HepG2 (cell line): ENCODE results near the gene PCGF2. TPM values are rescaled to one million over a fixed set of nuclear protein-coding genes. Genes with fewer than 3 reads are reported as not detected.
A peak's percentile ranks its signal among the peaks of the same experiment; 100 is the strongest.

Experiments used
- ARNT2 ChIP-seq: sonication (generic); formaldehyde crosslinking; IDR thresholded peaks from 2 replicates; pipeline ENCODE4 v1.8.0; 2022; ENCODE audit warnings: mild to moderate bottlenecking, low read depth, missing genetic modification reagents, moderate library complexity
- FLYWCH1 ChIP-seq: sonication (generic); formaldehyde crosslinking; IDR thresholded peaks from 2 replicates; pipeline ENCODE4 v1.8.1; 2023; ENCODE audit warnings: mild to moderate bottlenecking, missing genetic modification reagents
- HIVEP1 ChIP-seq: sonication (generic); formaldehyde crosslinking; IDR thresholded peaks from 2 replicates; pipeline ENCODE4 v1.4.0; 2020; ENCODE audit warnings: mild to moderate bottlenecking, missing genetic modification reagents
- NAIF1 ChIP-seq: sonication (generic); formaldehyde crosslinking; IDR thresholded peaks from 2 replicates; pipeline ENCODE4 v1.5.0; 2020; ENCODE audit warnings: mild to moderate bottlenecking, missing genetic modification reagents, borderline replicate concordance
- NFKB2 ChIP-seq: sonication (generic); formaldehyde crosslinking; IDR thresholded peaks from 2 replicates; pipeline ENCODE4 v1.4.0; 2020; ENCODE audit warnings: missing genetic modification reagents, borderline replicate concordance
- PHF20 ChIP-seq: sonication (generic); formaldehyde crosslinking; IDR thresholded peaks from 2 replicates; pipeline ENCODE4 v1.5.0; 2020; ENCODE audit warnings: mild to moderate bottlenecking, missing genetic modification reagents
- POLR2G ChIP-seq: fragments of 200-400 bp; formaldehyde crosslinking; IDR thresholded peaks from 2 replicates; pipeline ENCODE4 v1.6.1; 2018; ENCODE audit warnings: mild to moderate bottlenecking, low read depth, low read length, moderate library complexity
- ZBTB38 ChIP-seq: sonication (generic); formaldehyde crosslinking; IDR thresholded peaks from 2 replicates; pipeline ENCODE4 v1.5.1; 2020; ENCODE audit warnings: mild to moderate bottlenecking, missing genetic modification reagents
- ZFAT ChIP-seq: sonication (generic); formaldehyde crosslinking; conservative IDR thresholded peaks from 2 replicates; pipeline ENCODE4 v1.8.1; 2023; ENCODE audit warnings: missing genetic modification reagents, inconsistent platforms
- ZIK1 ChIP-seq: sonication (generic); formaldehyde crosslinking; IDR thresholded peaks from 2 replicates; pipeline ENCODE4 v1.5.0; 2020; ENCODE audit warnings: mild to moderate bottlenecking, low read depth, missing genetic modification reagents, borderline replicate concordance
- ZNF10 ChIP-seq: sonication (generic); formaldehyde crosslinking; IDR thresholded peaks from 2 replicates; pipeline ENCODE4 v1.4.0; 2020; ENCODE audit warnings: mild to moderate bottlenecking, low read depth, missing genetic modification reagents, borderline replicate concordance
- ZNF136 ChIP-seq: sonication (generic); formaldehyde crosslinking; IDR thresholded peaks from 2 replicates; pipeline ENCODE4 v1.8.1; 2022; ENCODE audit warnings: low read depth, mild to moderate bottlenecking, moderate library complexity, missing genetic modification reagents
- ZNF256 ChIP-seq: sonication (generic); formaldehyde crosslinking; conservative IDR thresholded peaks from 2 replicates; pipeline ENCODE4 v1.4.0; 2020; ENCODE audit warnings: missing genetic modification reagents
- ZNF260 ChIP-seq: sonication (generic); formaldehyde crosslinking; IDR thresholded peaks from 2 replicates; pipeline ENCODE4 v1.4.0; 2020; ENCODE audit warnings: missing genetic modification reagents, low read depth, mild to moderate bottlenecking, borderline replicate concordance
- ZNF598 ChIP-seq: sonication (generic); formaldehyde crosslinking; IDR thresholded peaks from 2 replicates; pipeline ENCODE4 v1.5.1; 2020; ENCODE audit warnings: mild to moderate bottlenecking, missing genetic modification reagents, borderline replicate concordance
- ZNF674 ChIP-seq: sonication (generic); formaldehyde crosslinking; IDR thresholded peaks from 2 replicates; pipeline ENCODE4 v1.5.0; 2020; ENCODE audit warnings: low read depth, mild to moderate bottlenecking, missing genetic modification reagents
- ZNF724P ChIP-seq: sonication (generic); formaldehyde crosslinking; IDR thresholded peaks from 2 replicates; pipeline ENCODE4 v1.8.0; 2022; ENCODE audit warnings: missing genetic modification reagents, borderline replicate concordance
- ZNF780A ChIP-seq: sonication (generic); formaldehyde crosslinking; IDR thresholded peaks from 2 replicates; pipeline ENCODE4 v1.8.0; 2022; ENCODE audit warnings: mild to moderate bottlenecking, missing genetic modification reagents, moderate library complexity
- ZNF891 ChIP-seq: sonication (generic); formaldehyde crosslinking; IDR thresholded peaks from 2 replicates; pipeline ENCODE4 v1.5.0; 2020; ENCODE audit warnings: mild to moderate bottlenecking, missing genetic modification reagents
- polyA plus RNA-seq, 8 experiments: library from polyadenylated mRNA; depleted of rRNA in 3 of 8; stranded (reverse) in 7 of 8; unstranded in 1 of 8; fragments of >200 nt; fragmentation: Illumina TruSeq in 4 of 8; extraction: Trizol in 4 of 8; gene quantifications; 2 replicates each; pipeline versions ENCODE4 v1.2.1 to v1.2.3, GENCODE V29; 2011 to 2016; ENCODE audit warnings: low read depth in 4 of 8, missing spikeins in 1 of 8, mixed read lengths in 1 of 8; ENCODE audit not compliant: insufficient read depth in 1 of 8
- total RNA-seq, 5 experiments: library from RNA; depleted of rRNA; stranded (reverse); fragments of >200 nt; fragmentation: Illumina TruSeq; extraction: Trizol; gene quantifications; 2 replicates each; pipeline ENCODE4 v1.2.3, GENCODE V29; 2016; ENCODE audit warnings: low read depth in 1 of 5
- TF ChIP-seq, protein P1 (sequence below), 2 experiments: IDR thresholded peaks; 2 replicates each; pipeline ENCODE4 v1.6.1; 2011 to 2012; ENCODE audit warnings: low read length in 2 of 2, borderline replicate concordance in 1 of 2, low read depth in 1 of 2, mild to moderate bottlenecking in 1 of 2, moderate library complexity in 1 of 2
- TF ChIP-seq, protein P2 (sequence below): sonication (generic); formaldehyde crosslinking; IDR thresholded peaks from 2 replicates; pipeline ENCODE4 v1.5.0; 2020; ENCODE audit warnings: missing genetic modification reagents
- TF ChIP-seq, protein P3 (sequence below): IDR thresholded peaks from 2 replicates; pipeline ENCODE4 v1.6.1; 2016
- TF ChIP-seq, protein P4 (sequence below): sonication (generic); formaldehyde crosslinking; IDR thresholded peaks from 2 replicates; pipeline ENCODE4 v1.9.0; 2022; ENCODE audit warnings: missing genetic modification reagents, mild to moderate bottlenecking, borderline replicate concordance

The PCGF2 gene
- total and polyA plus RNA-seq, 2 of the 13 experiments (the other 11 are each of a cell fraction or from before 2014, with no cell fraction given): 11.6 to 29.4 TPM

DNA sequence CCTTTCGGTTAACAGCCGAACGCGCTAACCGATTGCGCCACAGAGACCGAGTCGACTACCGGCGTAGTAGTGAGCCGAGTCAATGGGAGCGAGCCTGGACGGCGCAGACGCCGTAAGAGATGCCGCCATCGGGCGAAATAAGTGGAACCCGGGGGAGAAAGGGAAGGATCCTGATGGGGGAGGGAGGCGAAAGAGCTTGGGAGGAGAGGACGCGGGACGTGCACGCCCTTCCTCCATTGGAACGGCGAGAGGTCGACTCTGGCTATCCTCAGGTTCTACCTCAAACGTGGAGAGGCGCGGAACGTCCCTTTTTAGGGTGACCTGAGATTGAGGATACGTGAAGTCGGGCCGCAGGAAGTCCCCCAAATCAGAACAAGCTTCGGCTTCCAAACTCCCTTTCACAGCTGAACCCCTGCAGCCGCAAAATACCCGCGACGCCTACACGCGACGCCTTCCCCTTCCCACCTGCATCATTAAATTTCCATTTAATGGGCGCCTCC, 3.7 kb upstream of the PCGF2 start (continued):
- TF ChIP-seq ZNF780A: 0 out of 2 replicates have a peak, but pooled peaks have one; percentile 37
- TF ChIP-seq, protein P1, sequence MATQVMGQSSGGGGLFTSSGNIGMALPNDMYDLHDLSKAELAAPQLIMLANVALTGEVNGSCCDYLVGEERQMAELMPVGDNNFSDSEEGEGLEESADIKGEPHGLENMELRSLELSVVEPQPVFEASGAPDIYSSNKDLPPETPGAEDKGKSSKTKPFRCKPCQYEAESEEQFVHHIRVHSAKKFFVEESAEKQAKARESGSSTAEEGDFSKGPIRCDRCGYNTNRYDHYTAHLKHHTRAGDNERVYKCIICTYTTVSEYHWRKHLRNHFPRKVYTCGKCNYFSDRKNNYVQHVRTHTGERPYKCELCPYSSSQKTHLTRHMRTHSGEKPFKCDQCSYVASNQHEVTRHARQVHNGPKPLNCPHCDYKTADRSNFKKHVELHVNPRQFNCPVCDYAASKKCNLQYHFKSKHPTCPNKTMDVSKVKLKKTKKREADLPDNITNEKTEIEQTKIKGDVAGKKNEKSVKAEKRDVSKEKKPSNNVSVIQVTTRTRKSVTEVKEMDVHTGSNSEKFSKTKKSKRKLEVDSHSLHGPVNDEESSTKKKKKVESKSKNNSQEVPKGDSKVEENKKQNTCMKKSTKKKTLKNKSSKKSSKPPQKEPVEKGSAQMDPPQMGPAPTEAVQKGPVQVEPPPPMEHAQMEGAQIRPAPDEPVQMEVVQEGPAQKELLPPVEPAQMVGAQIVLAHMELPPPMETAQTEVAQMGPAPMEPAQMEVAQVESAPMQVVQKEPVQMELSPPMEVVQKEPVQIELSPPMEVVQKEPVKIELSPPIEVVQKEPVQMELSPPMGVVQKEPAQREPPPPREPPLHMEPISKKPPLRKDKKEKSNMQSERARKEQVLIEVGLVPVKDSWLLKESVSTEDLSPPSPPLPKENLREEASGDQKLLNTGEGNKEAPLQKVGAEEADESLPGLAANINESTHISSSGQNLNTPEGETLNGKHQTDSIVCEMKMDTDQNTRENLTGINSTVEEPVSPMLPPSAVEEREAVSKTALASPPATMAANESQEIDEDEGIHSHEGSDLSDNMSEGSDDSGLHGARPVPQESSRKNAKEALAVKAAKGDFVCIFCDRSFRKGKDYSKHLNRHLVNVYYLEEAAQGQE (IDR thresholded peaks at IDR 0.05; ENCODE audit: borderline replicate concordance in 1 of 2, low read depth in 1 of 2, low read length in 2 of 2): no peak
- peak; percentile 45; the same call in 1 of the 2 replicates for TF ChIP-seq ZNF674
- TF ChIP-seq, protein P2, sequence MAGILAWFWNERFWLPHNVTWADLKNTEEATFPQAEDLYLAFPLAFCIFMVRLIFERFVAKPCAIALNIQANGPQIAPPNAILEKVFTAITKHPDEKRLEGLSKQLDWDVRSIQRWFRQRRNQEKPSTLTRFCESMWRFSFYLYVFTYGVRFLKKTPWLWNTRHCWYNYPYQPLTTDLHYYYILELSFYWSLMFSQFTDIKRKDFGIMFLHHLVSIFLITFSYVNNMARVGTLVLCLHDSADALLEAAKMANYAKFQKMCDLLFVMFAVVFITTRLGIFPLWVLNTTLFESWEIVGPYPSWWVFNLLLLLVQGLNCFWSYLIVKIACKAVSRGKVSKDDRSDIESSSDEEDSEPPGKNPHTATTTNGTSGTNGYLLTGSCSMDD (CRISPR knock-in tag): no peak
- no peak for TF ChIP-seq ZFAT
- TF ChIP-seq ZNF260 (CRISPR knock-in tag): no peak; the same call in 1 of the 2 replicates
- peak; percentile 61; the same call in 1 of the 2 replicates for TF ChIP-seq POLR2G
- TF ChIP-seq HIVEP1: peak; percentile 76; the same call in 1 of the 2 replicates
- TF ChIP-seq FLYWCH1 (CRISPR knock-in tag): no peak
- TF ChIP-seq, protein P3, sequence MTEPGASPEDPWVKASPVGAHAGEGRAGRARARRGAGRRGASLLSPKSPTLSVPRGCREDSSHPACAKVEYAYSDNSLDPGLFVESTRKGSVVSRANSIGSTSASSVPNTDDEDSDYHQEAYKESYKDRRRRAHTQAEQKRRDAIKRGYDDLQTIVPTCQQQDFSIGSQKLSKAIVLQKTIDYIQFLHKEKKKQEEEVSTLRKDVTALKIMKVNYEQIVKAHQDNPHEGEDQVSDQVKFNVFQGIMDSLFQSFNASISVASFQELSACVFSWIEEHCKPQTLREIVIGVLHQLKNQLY: peak; percentile 57
- no peak for TF ChIP-seq PHF20 (CRISPR knock-in tag)
- peak; percentile 73 for TF ChIP-seq NAIF1 (CRISPR knock-in tag)
- TF ChIP-seq ZNF256 (CRISPR knock-in tag): 0 out of 2 replicates have a peak, but pooled peaks have one; percentile 76
- no peak; the same call in 1 of the 2 replicates for TF ChIP-seq ZNF891
- TF ChIP-seq ZIK1 (CRISPR knock-in tag): peak; percentile 57
- no peak for TF ChIP-seq ZBTB38 (CRISPR knock-in tag)
- peak; percentile 63; the same call in 1 of the 2 replicates for TF ChIP-seq ZNF598 (CRISPR knock-in tag)
- TF ChIP-seq ZNF136: peak; percentile 62; the same call in 1 of the 2 replicates
- TF ChIP-seq ZNF724P: no peak
- TF ChIP-seq NFKB2 (CRISPR knock-in tag): peak; percentile 15; the same call in 1 of the 2 replicates
- TF ChIP-seq ZNF10: no peak
- TF ChIP-seq, protein P4, sequence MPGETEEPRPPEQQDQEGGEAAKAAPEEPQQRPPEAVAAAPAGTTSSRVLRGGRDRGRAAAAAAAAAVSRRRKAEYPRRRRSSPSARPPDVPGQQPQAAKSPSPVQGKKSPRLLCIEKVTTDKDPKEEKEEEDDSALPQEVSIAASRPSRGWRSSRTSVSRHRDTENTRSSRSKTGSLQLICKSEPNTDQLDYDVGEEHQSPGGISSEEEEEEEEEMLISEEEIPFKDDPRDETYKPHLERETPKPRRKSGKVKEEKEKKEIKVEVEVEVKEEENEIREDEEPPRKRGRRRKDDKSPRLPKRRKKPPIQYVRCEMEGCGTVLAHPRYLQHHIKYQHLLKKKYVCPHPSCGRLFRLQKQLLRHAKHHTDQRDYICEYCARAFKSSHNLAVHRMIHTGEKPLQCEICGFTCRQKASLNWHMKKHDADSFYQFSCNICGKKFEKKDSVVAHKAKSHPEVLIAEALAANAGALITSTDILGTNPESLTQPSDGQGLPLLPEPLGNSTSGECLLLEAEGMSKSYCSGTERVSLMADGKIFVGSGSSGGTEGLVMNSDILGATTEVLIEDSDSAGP (CRISPR knock-in tag): no peak; the same call in 1 of the 2 replicates
- TF ChIP-seq ARNT2: peak; percentile 43; the same call in 1 of the 2 replicates
